PC-9 (cell line): ENCODE measurements around the gene SCAPER. TPM values are rescaled to one million over a fixed set of nuclear protein-coding genes. Genes with fewer than 3 reads are reported as not detected.

Experiments
- BruUV-seq: library from RNA; stranded (reverse); fragments of 400-500 nt; replicated peaks from 2 replicates; lab custom pipeline; 2021; lab: Mats Ljungman, UMichigan
- CTCF ChIA-PET: fragments of 300-600 bp; sonication (Branson Sonifier 250); formaldehyde crosslinking; loops from one replicate; lab custom pipeline; 2022; ENCODE audit warnings: antibody characterized with exemption; lab: Charles Lee
- POLR2A ChIA-PET: fragments of 300-600 bp; sonication (Branson Sonifier 250); formaldehyde crosslinking; loops from one replicate; lab custom pipeline; 2022; ENCODE audit warnings: antibody characterized with exemption; ENCODE audit not compliant: unreplicated experiment; lab: Charles Lee
- DNase-seq, 2 experiments: peaks; one replicate each; pipeline versions ENCODE4 v3.0.0 to v3.0.0-alpha.2; 2015 to 2022; ENCODE audit warnings: mixed read lengths in 1 of 2
- H2AFZ ChIP-seq: fragments of 200-600 bp; sonication (generic); 2 replicates; pipeline ENCODE4 v1.8.1; 2017; ENCODE audit warnings: antibody characterized with exemption
- H3F3A ChIP-seq: fragments of 200-600 bp; sonication (generic); 2 replicates; pipeline ENCODE4 v1.8.1; 2017; ENCODE audit warnings: antibody characterized with exemption, mild to moderate bottlenecking, low read depth; ENCODE audit not compliant: insufficient read depth
- H3K27ac ChIP-seq: fragments of 200-600 bp; sonication (generic); 2 replicates; pipeline ENCODE4 v1.6.1; 2016; ENCODE audit warnings: mixed run types
- H3K27me3 ChIP-seq: fragments of 200-600 bp; sonication (generic); 2 replicates; pipeline ENCODE4 v1.6.1; 2016; ENCODE audit warnings: low read depth, mixed run types; ENCODE audit not compliant: insufficient read depth
- H3K36me3 ChIP-seq: fragments of 200-600 bp; sonication (generic); 2 replicates; pipeline ENCODE4 v1.6.1; 2016; ENCODE audit warnings: low read depth, mixed run types
- H3K4me1 ChIP-seq: fragments of 200-600 bp; sonication (generic); replicated peaks from 2 replicates; pipeline ENCODE4 v1.6.1; 2016; ENCODE audit warnings: mixed run types; ENCODE audit not compliant: insufficient read depth
- H3K4me2 ChIP-seq: fragments of 200-600 bp; sonication (generic); 2 replicates; pipeline ENCODE4 v1.6.1; 2017; ENCODE audit warnings: mixed run types
- H3K4me3 ChIP-seq: fragments of 200-600 bp; sonication (generic); 2 replicates; pipeline ENCODE4 v1.6.1; 2016; ENCODE audit warnings: mixed run types
- H3K79me2 ChIP-seq: fragments of 200-600 bp; sonication (generic); 2 replicates; pipeline ENCODE4 v1.6.1; 2017; ENCODE audit warnings: low read depth, mixed run types
- H3K9me2 ChIP-seq: fragments of 200-600 bp; sonication (generic); 2 replicates; pipeline ENCODE4 v1.8.1; 2017; ENCODE audit warnings: mild to moderate bottlenecking; ENCODE audit not compliant: insufficient read depth
- H3K9me3 ChIP-seq: fragments of 200-600 bp; sonication (generic); 2 replicates; pipeline ENCODE4 v1.8.1; 2016; ENCODE audit warnings: low read depth; ENCODE audit not compliant: insufficient read depth
- H4K20me1 ChIP-seq: fragments of 200-600 bp; sonication (generic); 2 replicates; pipeline ENCODE4 v1.8.1; 2017; ENCODE audit not compliant: insufficient read depth
- EZH2 ChIP-seq: fragments of 200-600 bp; sonication (generic); IDR thresholded peaks from 2 replicates; pipeline ENCODE4 v1.8.0; 2017; ENCODE audit warnings: antibody characterized with exemption, low read depth
- intact Hi-C: fragments of 100-400 bp; cut with micrococcal nuclease; formaldehyde crosslinking; loops from one replicate; pipeline ENCODE4 v1.10.0; 2022; ENCODE audit not compliant: unreplicated experiment
- total RNA-seq: library from RNA; stranded (reverse); gene quantifications from 2 replicates; pipeline ENCODE4 v1.2.3, GENCODE V29; 2021
- TF ChIP-seq, protein P1 (sequence below): fragments of 200-600 bp; sonication (generic); conservative IDR thresholded peaks from 2 replicates; pipeline ENCODE4 v1.6.1; 2017; ENCODE audit warnings: mixed run types, antibody characterized with exemption, mild to moderate bottlenecking, moderate library complexity

The SCAPER gene
- total RNA-seq, 1 experiment from 2014 or later: 18.7 TPM

DNA sequence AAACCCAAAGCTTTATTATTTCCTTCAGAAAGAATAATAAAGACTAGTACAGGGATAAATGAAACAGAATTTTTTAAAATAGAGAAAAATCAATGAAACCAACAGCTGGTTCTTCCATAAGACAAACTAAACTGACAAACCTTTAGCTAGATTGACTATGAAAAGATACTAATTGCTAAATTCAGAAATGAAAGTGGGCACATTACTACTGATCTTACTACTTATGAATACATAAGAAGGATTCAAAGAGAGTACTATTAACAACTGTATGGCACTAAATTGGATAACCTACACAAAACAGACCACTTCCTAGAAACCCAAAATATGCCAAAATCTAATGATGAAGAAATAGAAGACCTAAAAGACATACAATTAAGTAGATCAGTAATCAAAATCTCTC lies 290.4 kb downstream of the SCAPER start:
- Histone ChIP-seq H3F3A (no peaks in the 10 kb centered on the region), H3K4me1 (no peaks in the 10 kb centered on the region), H2AFZ (no peak overlapping the region), H3K36me3 (no peaks in the 10 kb centered on the region), H4K20me1 (no peaks in the 10 kb centered on the region), H3K9me2 (peaks cover 5% of the 10 kb centered on the region; the same call in 1 of the 2 replicates), H3K79me2 (no peaks in the 10 kb centered on the region), H3K4me2 (no peak overlapping the region), H3K4me3 (no peak overlapping the region), H3K27ac (no peak overlapping the region), H3K27me3 (no peaks in the 10 kb centered on the region), H3K9me3 (no peaks in the 10 kb centered on the region)
- ChIA-PET POLR2A (no interaction called here), CTCF (no interaction called here)
- TF ChIP-seq EZH2: no peak
- TF ChIP-seq, protein P1, sequence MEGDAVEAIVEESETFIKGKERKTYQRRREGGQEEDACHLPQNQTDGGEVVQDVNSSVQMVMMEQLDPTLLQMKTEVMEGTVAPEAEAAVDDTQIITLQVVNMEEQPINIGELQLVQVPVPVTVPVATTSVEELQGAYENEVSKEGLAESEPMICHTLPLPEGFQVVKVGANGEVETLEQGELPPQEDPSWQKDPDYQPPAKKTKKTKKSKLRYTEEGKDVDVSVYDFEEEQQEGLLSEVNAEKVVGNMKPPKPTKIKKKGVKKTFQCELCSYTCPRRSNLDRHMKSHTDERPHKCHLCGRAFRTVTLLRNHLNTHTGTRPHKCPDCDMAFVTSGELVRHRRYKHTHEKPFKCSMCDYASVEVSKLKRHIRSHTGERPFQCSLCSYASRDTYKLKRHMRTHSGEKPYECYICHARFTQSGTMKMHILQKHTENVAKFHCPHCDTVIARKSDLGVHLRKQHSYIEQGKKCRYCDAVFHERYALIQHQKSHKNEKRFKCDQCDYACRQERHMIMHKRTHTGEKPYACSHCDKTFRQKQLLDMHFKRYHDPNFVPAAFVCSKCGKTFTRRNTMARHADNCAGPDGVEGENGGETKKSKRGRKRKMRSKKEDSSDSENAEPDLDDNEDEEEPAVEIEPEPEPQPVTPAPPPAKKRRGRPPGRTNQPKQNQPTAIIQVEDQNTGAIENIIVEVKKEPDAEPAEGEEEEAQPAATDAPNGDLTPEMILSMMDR: no peak
- DNase-seq: no peak
- BruUV-seq: no TSS peak
- intact Hi-C loops: no loop called here

DNA sequence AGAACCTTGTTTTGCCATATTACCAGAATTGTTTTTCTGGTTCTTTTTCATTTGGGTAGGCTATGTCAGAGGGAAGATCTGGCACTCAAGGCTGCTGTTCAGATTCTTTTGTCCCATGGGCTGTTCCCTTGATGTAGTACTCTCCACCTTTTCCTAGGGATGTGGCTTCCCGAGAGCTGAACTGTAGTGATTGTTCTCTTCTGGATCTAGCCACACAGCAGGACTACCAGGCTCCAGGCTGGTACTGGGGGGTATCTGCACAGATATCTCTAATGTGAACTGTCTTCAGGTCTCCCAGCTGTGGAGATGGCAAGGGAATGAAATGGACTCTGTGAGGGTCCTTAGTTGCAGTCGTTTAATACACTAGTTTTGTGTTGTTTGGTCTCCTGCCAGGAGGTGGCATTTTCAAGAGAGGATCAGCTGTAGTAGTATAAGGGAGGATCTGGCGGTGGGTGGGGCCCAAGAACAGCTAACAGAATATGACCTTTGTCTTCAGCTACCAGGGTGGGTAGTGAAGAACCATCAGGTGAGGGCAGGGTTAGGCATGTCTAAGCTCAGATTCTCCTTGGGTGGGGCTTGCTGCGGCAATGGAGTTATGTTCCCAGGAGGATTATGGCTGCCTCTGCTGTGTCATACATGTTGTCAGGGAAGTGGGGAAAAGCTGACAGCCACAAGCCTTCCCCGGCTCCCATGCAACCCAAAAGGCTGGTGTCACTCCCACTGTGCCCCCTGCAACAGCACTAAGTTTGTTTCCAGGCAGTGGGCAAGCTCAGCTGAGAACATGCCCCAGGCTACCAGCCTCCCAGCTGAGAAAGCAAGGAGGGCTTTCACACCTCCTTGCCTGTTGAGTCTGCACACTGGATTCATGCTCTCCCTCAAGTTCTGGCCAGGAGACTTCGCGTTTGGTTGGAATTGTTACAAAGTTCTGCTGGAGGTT lies 316.1 kb downstream of the SCAPER start:
- no peaks in the 10 kb centered on the region for H4K20me1 ChIP-seq
- no peaks in the 10 kb centered on the region for H3K9me3 ChIP-seq
- no peaks in the 10 kb centered on the region for H3K36me3 ChIP-seq
- no TSS peak for BruUV-seq
- POLR2A ChIA-PET: no interaction called here
- H3K9me2 ChIP-seq: no peaks in the 10 kb centered on the region
- CTCF ChIA-PET: no interaction called here
- H3K79me2 ChIP-seq: no peaks in the 10 kb centered on the region
- H3K4me3 ChIP-seq: no peak overlapping the region
- no peaks in the 10 kb centered on the region for H3K27me3 ChIP-seq
- DNase-seq: no peak
- intact Hi-C loops: no loop called here
- H3K27ac ChIP-seq: no peak overlapping the region
- no peaks in the 10 kb centered on the region for H3K4me1 ChIP-seq
- TF ChIP-seq, protein P1: no peak
- no peak for TF ChIP-seq EZH2
- H3F3A ChIP-seq: no peaks in the 10 kb centered on the region
- no peak overlapping the region for H3K4me2 ChIP-seq
- no peak overlapping the region for H2AFZ ChIP-seq

DNA sequence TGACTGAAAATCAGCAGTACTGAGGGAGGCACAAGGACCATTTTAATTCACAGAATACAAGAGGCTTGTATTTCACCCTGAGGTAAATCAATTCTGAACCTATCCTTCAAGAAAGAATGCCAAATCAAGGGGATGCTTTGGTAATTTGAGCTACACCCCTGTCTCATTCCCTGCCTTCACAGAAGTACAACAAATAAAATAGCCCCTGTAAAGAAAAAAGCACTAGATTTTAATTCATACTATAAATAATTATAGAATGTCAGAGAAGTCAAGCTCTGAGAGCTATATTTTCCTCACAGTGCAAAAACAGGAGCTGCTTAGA lies 319.6 kb downstream of the SCAPER start:
- Histone ChIP-seq H3K27ac (no peak overlapping the region), H3K4me3 (no peak overlapping the region), H3F3A (no peaks in the 10 kb centered on the region), H4K20me1 (no peaks in the 10 kb centered on the region), H3K9me2 (no peaks in the 10 kb centered on the region), H3K9me3 (no peaks in the 10 kb centered on the region), H2AFZ (no peak overlapping the region), H3K4me1 (no peaks in the 10 kb centered on the region), H3K36me3 (no peaks in the 10 kb centered on the region), H3K4me2 (no peak overlapping the region), H3K79me2 (no peaks in the 10 kb centered on the region), H3K27me3 (no peaks in the 10 kb centered on the region)
- intact Hi-C loops: no loop called here
- ChIA-PET CTCF (no interaction called here), POLR2A (no interaction called here)
- TF ChIP-seq, protein P1: no peak
- TF ChIP-seq EZH2: no peak
- no TSS peak for BruUV-seq
- no peak for DNase-seq
